ENCODE measurements around the gene ATF6.

Gene ATF6

DNA sequence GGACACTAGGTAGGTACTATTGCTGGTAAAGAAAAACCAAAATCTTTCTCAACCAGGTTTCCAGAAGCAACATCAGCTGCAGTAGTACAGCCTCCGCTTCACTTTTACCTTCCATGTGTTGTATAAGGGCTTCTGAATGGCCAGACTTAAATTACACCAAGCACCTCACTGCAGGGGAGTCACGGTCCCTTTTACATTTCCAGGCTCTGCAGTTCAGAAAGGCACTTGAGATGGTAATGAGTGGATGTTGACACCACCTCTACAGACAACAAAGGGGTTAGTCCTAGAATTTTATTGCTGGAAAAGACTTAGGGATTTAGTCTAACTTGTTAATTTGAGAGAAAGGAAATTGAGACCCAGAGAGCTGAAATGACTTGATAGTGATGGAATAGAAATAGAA lies 28.5 kb upstream of the ATF6 start:
- Histone ChIP-seq H3K4me2 (ENCODE audit: low read length) (no peak overlapping the region), H3K9me3 (ENCODE audit: control insufficient read depth, insufficient read depth, low read length) (no peaks in the 10 kb centered on the region), H3K27ac (ENCODE audit: low read depth, low read length) (no peak overlapping the region), H3K79me2 (ENCODE audit: control insufficient read depth, low read length) (no peaks in the 10 kb centered on the region), H3F3A (ENCODE audit: control insufficient read depth, insufficient read depth) (peaks cover 24% of the 10 kb centered on the region), H3K4me3 (ENCODE audit: low read length) (no peak overlapping the region), H3K27me3 (ENCODE audit: control insufficient read depth, low read length) (no peaks in the 10 kb centered on the region), H3K36me3 (ENCODE audit: control insufficient read depth, low read length) (no peaks in the 10 kb centered on the region), H3K9me2 (replicated peaks; ENCODE audit: control insufficient read depth, low read length) (no peaks in the 10 kb centered on the region), H3K4me1 (ENCODE audit: control insufficient read depth, low read length) (peaks cover 57% of the 10 kb centered on the region), H4K20me1 (ENCODE audit: control insufficient read depth, insufficient read depth, low read depth, low read length) (no peaks in the 10 kb centered on the region)
- TF ChIP-seq, protein P1, sequence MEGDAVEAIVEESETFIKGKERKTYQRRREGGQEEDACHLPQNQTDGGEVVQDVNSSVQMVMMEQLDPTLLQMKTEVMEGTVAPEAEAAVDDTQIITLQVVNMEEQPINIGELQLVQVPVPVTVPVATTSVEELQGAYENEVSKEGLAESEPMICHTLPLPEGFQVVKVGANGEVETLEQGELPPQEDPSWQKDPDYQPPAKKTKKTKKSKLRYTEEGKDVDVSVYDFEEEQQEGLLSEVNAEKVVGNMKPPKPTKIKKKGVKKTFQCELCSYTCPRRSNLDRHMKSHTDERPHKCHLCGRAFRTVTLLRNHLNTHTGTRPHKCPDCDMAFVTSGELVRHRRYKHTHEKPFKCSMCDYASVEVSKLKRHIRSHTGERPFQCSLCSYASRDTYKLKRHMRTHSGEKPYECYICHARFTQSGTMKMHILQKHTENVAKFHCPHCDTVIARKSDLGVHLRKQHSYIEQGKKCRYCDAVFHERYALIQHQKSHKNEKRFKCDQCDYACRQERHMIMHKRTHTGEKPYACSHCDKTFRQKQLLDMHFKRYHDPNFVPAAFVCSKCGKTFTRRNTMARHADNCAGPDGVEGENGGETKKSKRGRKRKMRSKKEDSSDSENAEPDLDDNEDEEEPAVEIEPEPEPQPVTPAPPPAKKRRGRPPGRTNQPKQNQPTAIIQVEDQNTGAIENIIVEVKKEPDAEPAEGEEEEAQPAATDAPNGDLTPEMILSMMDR (IDR thresholded peaks at IDR 0.05; ENCODE audit: low read depth, low read length, poor library complexity, severe bottlenecking) = no peak
- TF ChIP-seq EZH2phosphoT487 (IDR thresholded peaks at IDR 0.05; ENCODE audit: borderline replicate concordance, low read length) = no peak

DNA sequence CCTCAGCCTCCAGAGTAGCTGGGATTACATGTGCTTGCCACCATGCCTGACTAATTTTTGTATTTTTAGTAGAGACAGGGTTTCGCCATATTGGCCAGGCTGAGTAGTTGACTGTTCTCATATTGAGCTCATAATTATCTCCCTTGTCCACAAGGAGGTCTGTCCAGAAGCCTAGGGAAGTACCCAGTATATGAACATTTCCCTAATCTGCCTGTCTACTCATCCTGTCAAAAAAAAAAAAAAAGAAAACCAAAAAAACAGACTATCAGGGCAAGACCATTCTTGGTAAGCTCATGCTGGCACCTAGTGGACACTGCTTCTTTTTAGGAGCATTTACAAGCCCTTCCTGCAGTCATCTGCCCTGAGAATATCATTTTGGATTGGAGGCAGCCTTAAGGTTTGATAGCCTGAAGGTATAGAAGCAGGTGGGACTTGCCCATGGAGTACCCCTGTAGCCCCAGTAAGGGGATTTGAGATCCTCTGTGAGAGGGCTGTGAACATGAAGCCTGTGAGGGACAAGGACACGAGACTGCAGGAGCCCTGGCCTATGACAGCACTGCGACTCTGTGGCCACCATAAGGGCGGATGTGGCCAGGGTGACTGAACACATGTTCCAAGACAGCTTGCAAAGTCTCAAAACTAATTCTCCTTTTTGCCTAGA lies 27.4 kb upstream of the ATF6 start:
- no peaks in the 10 kb centered on the region for H3K27me3 ChIP-seq (ENCODE audit: control insufficient read depth, low read length)
- H3K9me3 ChIP-seq (ENCODE audit: control insufficient read depth, insufficient read depth, low read length) = no peaks in the 10 kb centered on the region
- no peaks in the 10 kb centered on the region for H3K36me3 ChIP-seq (ENCODE audit: control insufficient read depth, low read length)
- H3K9me2 ChIP-seq (replicated peaks; ENCODE audit: control insufficient read depth, low read length) = no peaks in the 10 kb centered on the region
- peak overlapping the region; percentile 69 for H3K4me2 ChIP-seq (ENCODE audit: low read length)
- peaks cover 24% of the 10 kb centered on the region for H3F3A ChIP-seq (ENCODE audit: control insufficient read depth, insufficient read depth)
- peaks cover 57% of the 10 kb centered on the region for H3K4me1 ChIP-seq (ENCODE audit: control insufficient read depth, low read length)
- peak overlapping the region; percentile 57 for H3K4me3 ChIP-seq (ENCODE audit: low read length)
- H3K27ac ChIP-seq (ENCODE audit: low read depth, low read length) = peak overlapping the region; percentile 6; the same call in 1 of the 2 replicates
- no peaks in the 10 kb centered on the region for H3K79me2 ChIP-seq (ENCODE audit: control insufficient read depth, low read length)
- TF ChIP-seq EZH2phosphoT487 (IDR thresholded peaks at IDR 0.05; ENCODE audit: borderline replicate concordance, low read length) = no peak
- TF ChIP-seq, protein P1 (IDR thresholded peaks at IDR 0.05; ENCODE audit: low read depth, low read length, poor library complexity, severe bottlenecking) = peak; percentile 70
- no peaks in the 10 kb centered on the region for H4K20me1 ChIP-seq (ENCODE audit: control insufficient read depth, insufficient read depth, low read depth, low read length)

DNA sequence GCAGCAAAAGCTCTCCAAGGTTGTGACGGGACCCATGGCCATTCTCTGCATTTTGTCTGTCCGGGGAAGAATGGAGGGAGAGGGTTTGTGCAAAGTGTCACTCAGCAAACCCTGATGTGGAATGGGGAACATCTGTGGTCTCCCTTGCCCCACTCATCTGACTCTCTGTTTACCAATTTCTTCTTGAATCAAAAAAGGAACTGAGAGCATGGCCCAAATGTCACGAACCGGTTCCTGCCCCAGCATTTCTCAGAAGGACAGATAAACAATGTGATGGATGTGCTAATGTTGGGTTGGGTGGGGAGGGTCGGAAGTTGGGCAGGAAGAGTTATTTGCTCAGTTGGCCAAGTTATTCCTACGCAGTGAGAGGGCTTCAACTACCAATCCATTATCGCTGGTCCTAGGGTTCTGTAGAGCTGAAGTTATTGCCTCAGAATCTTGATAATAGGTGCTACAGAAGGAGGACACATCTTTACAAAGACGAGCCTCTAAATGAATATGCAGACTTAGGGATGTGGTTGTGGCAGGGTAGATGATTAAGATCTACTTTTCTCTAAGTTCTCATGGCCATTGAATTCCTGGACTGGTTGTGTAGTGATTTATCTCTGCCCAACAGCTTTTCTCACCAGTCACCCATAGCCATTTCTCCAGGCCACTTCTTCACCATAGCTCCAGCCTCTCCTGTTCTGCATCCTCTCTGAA lies 26.1 kb upstream of the ATF6 start:
- Histone ChIP-seq H3K9me3 (ENCODE audit: control insufficient read depth, insufficient read depth, low read length) (no peaks in the 10 kb centered on the region), H3K27ac (ENCODE audit: low read depth, low read length) (peak overlapping the region; percentile 54), H3K4me1 (ENCODE audit: control insufficient read depth, low read length) (peaks cover 57% of the 10 kb centered on the region), H3K36me3 (ENCODE audit: control insufficient read depth, low read length) (no peaks in the 10 kb centered on the region), H3K79me2 (ENCODE audit: control insufficient read depth, low read length) (no peaks in the 10 kb centered on the region), H3K4me2 (ENCODE audit: low read length) (peak overlapping the region; percentile 69), H3K27me3 (ENCODE audit: control insufficient read depth, low read length) (no peaks in the 10 kb centered on the region), H3K9me2 (replicated peaks; ENCODE audit: control insufficient read depth, low read length) (no peaks in the 10 kb centered on the region), H3F3A (ENCODE audit: control insufficient read depth, insufficient read depth) (peaks cover 24% of the 10 kb centered on the region), H3K4me3 (ENCODE audit: low read length) (peak overlapping the region; percentile 57), H4K20me1 (ENCODE audit: control insufficient read depth, insufficient read depth, low read depth, low read length) (no peaks in the 10 kb centered on the region)
- TF ChIP-seq EZH2phosphoT487 (IDR thresholded peaks at IDR 0.05; ENCODE audit: borderline replicate concordance, low read length) = no peak
- TF ChIP-seq, protein P1 (IDR thresholded peaks at IDR 0.05; ENCODE audit: low read depth, low read length, poor library complexity, severe bottlenecking) = no peak

Data from DOHH2 (cell line).